HG02840 (cell line): Measurements from ENCODE around the gene CRIM1.
"Not testable (repeated sequence)": the region's sequence is repeated elsewhere in the genome, so short reads cannot be mapped to it uniquely, and the experiment has no call there.

Experiments
- ATAC-seq: cut with Tn5 transposase; IDR thresholded peaks from one replicate; pipeline ENCODE4 v1.9.1; 2021; ENCODE audit warnings: mild to moderate bottlenecking, moderate library complexity, moderate number of reproducible peaks; ENCODE audit not compliant: unreplicated experiment, low FRiP score

CRIM1 gene, protein sequence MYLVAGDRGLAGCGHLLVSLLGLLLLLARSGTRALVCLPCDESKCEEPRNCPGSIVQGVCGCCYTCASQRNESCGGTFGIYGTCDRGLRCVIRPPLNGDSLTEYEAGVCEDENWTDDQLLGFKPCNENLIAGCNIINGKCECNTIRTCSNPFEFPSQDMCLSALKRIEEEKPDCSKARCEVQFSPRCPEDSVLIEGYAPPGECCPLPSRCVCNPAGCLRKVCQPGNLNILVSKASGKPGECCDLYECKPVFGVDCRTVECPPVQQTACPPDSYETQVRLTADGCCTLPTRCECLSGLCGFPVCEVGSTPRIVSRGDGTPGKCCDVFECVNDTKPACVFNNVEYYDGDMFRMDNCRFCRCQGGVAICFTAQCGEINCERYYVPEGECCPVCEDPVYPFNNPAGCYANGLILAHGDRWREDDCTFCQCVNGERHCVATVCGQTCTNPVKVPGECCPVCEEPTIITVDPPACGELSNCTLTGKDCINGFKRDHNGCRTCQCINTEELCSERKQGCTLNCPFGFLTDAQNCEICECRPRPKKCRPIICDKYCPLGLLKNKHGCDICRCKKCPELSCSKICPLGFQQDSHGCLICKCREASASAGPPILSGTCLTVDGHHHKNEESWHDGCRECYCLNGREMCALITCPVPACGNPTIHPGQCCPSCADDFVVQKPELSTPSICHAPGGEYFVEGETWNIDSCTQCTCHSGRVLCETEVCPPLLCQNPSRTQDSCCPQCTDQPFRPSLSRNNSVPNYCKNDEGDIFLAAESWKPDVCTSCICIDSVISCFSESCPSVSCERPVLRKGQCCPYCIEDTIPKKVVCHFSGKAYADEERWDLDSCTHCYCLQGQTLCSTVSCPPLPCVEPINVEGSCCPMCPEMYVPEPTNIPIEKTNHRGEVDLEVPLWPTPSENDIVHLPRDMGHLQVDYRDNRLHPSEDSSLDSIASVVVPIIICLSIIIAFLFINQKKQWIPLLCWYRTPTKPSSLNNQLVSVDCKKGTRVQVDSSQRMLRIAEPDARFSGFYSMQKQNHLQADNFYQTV

DNA sequence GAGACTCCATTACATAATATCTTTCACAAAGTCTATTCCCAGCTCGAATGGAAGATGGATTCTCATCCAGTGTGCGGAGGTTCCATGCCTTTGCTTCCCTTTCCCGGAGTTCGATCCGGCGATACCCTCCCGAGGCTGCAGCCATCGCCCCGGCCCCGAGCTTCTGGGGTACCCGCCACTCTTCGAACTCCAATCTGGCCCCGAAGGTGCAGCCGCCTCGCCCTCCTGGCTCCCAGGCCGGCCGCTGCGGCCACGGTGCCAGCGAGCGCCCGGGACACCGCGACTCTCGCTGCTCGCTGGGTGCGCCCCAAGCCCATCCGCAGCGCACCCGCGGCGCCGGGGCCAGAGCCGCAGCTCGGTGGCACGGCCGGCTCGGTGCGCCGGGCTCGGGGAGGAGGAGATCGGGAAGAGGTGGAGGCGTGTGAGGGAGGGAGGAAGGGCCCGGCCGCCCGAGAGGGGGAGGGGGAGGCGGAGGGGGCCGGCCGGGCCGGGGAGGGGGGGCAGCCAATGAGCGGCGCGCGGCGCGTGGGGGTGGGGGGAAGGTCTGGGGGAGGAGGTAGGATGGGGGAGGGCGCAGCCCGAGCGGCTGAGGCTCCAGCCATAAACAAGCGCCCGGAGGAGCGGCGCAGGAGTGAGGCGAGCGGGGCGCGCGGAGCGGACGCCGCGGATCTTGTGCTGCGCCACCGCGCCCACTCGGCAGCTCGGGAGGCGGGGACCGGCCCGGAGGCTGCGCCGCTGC is at the start of gene CRIM1:
TSS of gene CRIM1 (plus strand) at position 628 of the 739 bp plus-strand sequence. CDS start 515 bp downstream, outside the sequence.
- peak; percentile 45 for ATAC-seq

DNA sequence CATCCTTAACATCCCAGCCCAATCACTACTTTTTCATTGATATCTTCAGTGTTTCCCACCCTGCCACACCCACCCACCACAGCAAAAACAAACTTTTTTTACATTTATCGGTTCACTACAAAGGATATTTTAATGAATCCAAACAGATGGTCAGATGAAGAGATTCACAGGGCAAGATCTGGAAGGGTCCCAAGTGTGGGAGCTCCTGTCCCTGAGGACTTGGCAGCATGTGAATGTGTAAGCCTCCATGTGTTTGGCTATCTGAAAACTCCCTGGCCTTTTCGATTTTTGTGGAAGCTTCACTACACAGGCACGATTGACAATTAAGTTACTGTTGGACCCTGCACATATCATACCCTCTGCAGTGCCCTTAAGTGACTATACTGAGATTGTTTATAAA is 48.1 kb upstream of the CRIM1 start:
- no peak for ATAC-seq

DNA sequence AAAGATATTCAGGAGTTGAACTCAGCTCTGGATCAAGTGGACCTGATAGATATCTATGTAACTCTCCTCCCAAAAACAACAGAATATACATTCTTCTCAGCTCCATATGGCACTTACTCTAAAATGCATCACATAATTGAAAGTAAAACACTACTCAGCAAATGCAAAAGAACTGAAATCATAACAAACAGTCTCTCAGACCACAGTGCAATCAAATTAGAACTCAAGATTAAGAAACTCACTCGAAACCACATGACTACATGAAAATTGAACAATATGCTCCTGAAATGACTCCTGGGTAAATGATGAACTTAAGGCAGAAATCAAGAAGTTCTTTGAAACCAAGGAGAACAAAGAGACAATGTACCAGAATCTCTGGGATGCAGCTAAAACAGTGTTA is 45.1 kb upstream of the CRIM1 start:
- ATAC-seq = not testable (repeated sequence)

DNA sequence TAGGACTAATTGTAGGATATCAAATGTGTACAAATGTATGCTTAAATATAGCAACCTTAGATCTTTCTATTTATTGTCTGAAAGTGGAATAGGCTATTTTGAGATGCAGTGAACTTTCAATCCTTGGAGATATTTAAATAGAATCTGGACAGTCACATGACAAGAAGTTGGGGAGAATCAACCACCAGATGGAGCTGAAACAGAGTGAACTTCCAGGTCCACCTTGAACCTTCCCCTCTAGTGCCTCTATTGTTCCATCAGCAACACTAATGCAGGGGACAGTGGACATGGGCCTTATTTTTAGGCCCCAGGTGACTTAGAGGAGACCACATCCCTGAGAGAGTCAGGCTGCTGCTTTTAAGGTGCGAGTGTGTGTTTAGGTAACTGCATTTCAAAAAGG is 37.0 kb upstream of the CRIM1 start:
- ATAC-seq = no peak

DNA sequence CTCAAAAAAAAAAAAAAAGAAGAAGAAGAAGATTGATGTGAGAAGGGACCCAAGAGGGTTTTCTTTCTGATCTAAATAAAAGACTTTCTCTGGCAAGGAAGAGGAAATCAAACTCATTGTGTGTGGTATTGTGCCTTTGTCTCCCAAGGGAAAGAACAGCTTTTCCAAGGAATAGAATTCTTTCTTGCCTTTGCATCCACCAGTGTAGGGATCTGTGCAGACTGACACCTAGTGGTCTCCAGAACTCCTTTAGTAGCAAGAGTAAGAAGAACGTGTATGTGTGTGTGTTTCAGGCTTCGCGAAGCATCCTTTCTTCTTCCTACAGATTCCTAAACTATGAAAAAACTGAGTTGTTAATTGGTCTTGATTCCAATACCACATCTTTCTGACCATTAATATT is 33.5 kb upstream of the CRIM1 start:
- no peak for ATAC-seq

DNA sequence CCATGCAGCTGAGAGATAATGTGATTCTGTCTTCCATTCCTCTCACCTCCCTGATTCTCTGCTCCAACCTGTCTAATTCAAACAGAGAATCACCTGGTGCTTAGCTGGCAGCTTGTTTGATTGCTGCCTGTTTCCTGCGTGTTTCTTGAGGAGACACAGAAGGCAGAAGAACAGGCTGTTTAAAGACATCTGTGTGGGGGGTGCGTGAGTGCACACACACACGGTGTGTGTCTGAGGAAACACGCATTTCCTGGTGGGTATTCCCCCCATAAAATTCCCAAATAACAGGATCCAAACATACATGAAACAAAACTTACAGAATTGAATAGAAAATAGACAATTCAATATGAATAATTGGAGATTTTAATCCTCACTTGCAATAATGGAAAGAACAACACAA is 29.3 kb upstream of the CRIM1 start:
- no peak for ATAC-seq

DNA sequence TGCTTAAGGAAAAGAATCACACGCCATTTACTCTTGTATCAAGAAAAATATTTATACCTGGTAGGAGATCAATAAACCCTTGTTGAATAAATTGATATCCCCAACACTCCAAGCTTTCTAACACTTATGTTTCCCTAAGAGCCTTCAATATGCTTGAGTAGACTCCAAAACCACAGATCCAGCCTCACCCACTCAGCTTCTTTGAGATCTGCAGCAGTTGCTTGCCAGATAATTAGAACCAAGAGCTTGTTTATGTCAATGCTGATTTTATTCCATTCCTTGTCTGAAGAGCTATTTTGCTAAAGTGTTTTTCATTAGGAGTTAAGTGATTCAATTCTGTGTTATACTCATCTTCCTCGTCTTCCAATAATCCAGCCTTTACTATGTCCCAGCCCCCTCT is 26.3 kb upstream of the CRIM1 start:
- no peak for ATAC-seq

DNA sequence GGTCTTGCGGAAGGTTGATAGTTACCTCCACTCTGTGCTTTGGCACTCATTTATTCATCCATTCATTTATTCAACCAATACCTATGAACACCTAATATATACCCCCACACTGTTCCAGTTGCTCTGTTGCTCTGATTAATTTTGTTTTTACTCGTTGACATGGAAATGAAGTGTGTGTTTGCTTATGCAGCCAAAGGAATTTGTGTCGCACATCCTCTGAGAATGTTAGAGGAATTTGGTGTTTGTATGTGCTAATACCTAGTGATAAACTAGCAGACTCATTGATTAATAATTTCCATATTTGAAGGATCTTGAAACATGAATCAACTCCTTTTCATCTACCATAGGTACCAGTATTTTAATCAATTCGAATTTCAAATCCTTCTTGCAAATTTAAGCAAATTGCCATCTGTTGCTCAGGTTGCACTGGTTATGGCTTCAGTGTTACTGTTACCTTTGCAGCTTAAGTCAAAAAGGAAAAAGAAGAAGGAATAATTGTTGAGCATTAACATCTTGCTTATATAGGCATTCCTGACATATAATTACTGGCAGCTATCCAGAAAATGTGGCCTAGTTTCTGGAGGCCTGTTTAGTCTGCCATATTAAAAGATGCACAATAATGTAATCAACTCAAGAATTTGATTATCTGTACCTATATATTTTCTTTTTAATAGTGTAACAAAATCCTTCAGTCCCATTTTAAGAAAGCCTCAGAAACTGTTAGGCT is 25.7 kb upstream of the CRIM1 start:
- no peak for ATAC-seq

DNA sequence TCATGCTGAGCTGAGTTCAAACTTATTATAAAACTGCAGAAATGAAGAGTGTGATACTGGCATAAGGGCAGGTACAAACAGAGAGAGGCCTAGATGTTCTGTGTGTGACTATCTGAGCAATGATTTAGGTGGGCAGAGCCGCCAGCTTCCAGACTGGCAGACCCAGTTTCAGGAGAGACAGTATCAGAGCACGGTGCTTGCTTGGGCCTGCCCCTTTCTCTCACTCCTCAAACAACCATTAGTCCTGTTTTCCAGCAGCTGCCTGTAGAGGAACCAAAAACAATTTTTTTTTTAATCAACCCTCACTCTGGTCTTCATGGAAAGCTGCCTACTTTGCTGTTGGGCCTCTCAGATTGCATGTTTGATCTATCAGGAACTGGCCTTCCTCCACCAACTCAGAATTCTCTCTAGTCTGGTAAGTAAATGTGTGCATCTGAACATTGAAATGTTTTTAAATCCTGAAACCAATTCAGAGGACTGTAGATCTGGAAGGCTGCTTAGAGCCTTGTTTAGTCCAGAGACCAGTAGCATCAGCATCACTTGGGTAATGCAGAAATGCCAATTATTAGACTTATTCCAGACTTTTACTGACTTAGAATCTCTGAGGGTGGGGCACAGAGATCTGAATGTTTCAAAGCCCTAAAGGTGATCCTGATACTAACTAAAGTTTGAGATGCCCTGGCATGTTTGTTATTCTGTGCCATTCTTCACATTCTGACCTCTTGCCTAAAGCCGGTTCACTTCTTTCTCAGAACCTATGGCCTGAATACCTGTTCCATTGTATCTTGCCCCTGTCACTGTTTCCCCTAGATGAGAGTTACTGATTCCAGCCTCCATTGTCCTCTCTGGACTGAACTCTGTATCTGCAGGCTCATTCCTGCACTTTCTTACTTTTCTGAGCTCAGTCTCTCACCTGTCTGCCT is 24.8 kb upstream of the CRIM1 start:
- no peak for ATAC-seq

DNA sequence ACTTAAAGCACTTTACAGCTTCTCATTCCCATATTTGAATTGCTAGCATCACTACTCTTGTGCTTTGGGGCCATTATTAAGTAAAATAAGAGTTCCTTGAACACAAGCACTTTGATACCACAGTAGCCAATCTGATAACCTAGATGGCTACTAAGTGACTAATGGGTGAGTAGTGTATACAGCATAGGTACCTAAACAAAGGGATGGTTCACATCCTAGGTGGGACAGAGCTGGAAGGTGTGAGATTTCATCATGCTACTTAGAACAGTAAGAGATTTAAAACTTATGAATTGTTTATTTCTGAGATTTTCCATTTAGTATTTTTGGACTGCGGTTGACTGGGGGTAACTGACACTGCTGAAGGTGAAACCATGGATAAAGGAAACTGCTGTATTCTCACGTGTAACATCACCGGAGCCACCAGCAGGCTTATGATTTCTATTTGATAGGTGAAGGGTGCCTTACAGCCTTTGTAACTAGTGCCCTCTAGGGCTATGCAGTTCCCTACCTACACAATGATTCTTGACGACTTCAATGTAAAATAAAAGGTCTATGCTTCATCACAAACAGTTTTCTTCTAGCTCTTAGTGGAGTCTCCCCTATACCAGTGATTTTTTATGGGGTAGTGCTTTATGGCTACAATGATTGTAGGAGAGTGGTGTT is 22.1 kb upstream of the CRIM1 start:
- ATAC-seq = no peak

DNA sequence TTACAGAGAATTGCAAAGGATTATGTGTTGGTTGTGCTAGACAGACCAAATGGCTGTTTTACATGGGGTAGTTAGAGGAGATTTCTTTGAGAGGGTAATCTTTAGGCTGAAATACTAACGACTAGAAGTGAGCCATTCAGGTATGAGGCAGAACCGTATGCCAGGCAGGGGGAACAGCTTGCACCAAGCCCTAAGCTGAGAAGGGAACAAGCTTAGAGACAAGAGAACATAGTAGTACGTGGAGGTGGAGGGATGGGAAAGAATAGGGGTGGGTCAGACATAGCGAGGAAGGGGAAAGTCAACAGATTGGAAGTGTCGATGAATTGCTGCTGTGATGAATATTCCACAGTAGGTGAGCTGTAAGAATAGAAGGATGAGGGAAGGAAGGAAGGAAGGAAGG is 20.0 kb upstream of the CRIM1 start:
- ATAC-seq = no peak

DNA sequence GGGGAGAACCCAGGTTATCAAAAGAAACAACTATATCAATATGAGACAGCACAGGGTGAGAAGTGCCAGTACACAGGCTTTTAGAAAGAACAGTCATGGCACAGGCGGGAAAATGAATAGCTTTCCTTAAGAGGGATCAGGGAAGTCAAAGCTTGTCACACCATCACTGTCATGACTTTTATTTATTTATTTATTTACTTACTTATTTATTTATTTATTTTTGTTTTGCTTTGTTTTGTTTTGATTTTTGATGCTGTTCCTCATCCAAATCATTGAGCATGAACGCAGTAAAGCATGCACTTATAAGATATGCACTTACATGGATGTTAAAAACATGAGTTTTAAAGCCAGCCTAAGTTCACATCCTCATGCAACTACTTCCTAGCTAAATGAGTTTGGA is 19.3 kb upstream of the CRIM1 start:
- ATAC-seq = no peak

DNA sequence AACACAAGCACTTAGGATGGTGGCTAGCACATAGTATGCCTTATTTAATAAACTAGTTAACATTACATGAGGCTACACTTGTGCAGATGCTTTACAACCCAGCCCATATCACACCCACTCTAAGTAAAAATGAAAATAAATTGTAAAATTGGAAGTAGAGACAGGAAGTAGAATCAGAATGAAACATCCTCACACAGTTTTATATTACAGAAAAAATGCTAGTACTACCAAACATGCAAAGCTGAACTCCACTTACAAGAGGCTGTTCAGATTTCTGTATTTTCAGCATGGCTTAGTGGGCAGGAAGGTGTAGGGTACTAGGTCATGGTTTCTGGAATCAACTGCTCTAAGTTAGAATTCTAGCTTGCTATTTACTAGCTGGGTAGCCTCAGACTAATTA is 18.2 kb upstream of the CRIM1 start:
- ATAC-seq = no peak

DNA sequence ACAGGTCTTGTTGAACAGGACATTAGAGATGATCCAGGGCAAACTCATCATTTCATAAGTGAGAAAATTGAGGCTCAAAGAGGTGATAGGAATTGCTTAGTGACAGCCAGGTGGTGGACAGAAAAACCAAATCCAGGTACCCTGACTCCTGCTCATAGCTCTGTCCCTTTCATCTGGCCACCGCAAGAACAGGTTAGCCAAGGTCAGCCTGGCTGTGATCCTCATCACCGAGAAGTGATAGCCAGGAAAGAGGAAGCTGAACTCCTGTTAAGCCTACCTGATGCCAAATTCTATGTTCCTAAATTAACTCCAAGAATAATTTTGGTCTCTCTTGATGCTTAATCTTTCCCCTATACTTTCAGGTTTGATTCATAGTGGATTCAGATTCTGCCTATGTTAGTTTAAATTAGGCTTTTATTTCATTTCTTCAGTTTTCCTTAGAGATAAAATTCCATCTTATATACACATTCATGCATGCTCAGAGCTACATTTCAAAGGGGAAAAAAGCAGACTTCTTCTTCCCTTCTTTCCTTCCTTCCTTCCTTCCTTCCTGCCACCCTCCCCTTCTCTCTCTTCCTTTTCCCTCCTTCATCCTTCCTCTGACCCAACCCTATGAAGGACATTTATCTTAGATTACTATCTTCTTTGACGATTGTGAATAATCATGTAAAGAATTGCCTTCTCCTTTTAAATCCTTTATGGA is 17.3 kb upstream of the CRIM1 start:
- no peak for ATAC-seq

DNA sequence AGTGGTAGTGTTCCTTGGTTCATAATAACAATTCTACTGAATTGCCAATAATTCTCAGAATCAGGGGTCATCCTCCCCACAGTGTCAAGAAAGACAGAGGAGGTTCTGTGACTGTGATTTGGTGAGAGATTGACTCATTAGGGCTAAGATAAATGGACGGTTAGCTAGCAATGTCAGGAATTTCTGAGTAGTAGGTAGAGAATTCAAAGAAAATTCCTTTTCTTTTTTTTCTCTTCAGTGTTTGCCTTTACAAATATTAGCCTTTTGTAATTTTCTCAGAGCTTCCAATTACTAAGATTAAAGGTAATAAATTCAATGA is 16.8 kb upstream of the CRIM1 start:
- ATAC-seq = no peak

DNA sequence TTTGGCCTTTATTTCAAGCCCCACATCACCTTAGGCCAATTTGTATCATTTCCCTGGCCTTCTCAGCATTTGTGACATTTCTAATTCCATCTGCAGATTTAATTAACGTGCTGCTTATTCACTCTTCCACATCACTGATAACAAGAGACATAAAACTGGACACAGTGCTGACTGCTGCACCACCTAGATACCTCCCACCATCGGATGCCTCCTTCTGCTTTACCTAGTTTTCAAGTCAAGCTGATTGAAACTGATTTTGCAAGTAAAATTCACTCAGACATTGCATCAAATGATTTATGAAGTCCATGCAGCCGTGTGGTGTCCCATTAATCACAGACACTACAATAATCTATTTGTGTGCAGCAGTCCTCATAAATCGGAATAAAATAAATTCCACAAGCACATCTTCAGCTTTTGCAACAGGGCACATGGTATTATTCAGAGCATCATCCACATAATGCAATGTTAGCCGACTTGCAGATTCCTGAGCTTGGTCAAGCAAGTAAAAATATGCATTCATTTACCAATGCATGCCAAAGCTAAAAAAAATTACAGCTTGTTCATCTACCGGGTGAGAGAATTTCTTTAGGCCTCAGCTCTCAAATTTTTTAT is 15.9 kb upstream of the CRIM1 start:
- no peak for ATAC-seq

DNA sequence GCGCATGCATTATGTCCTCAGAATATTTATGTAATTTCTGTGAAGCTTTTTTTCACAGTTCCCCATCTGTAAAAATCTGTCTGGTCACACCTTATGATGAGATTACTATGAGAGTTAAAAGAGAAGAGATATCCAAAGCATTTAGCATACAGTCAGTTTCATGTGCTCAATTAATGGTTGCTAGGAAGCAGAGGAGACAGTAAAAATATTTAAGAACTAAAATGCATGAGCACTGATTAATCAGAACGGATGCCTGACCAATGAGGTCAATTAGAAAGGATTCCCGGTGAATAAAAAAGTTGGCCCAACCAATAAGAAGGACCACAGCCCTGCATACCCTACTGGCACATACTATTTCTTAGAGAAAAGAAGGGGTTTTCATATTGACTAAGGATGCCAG is 12.0 kb upstream of the CRIM1 start:
- ATAC-seq = no peak

DNA sequence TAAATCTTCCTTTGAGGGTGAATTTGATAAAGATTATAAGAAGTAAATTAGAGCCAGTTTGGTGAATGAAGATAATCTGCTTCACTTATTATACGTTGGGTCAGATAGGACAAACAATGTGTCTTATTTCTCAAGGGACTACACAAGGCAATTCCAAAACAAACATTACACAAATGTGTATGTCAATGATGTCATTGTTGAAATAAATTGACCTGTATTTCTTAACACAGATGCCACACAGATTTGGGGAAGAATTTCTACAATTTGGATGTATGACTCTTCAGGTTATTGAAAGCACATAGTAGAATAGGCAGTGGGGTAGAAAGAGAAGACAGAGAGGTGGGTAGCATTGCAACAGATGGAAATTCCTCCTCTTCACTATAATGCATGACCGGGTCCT is 6.9 kb upstream of the CRIM1 start:
- ATAC-seq = no peak
